ENCODE measurements around the gene ZNF74. TPM values are rescaled to one million over a fixed set of nuclear protein-coding genes. Genes with fewer than 3 reads are reported as not detected.
"Not testable (repeated sequence)": the region's sequence is repeated elsewhere in the genome, so short reads cannot be mapped to it uniquely, and the experiment has no call there.

Gene ZNF74
- total RNA-seq, 4 donors from 2014 or later, result 8.2 to 32.0 (median 10.8) TPM

GRCh38 chr22:20446383-20446970, 52.5 kb downstream of the ZNF74 start:
- no peak for DNase-seq
- H3K36me3 ChIP-seq, result no peaks in the 10 kb centered on the region
- intact Hi-C loops (cut with DNase I; ENCODE audit: low total_unique reads), result no loop called here

GRCh38 chr22:20448630-20449029, 54.7 kb downstream of the ZNF74 start:
- no peak overlapping the region for H3K4me3 ChIP-seq
- intact Hi-C loops (cut with DNase I; ENCODE audit: low total_unique reads), result no loop called here
- no peak for TF ChIP-seq POLR2A (IDR thresholded peaks at IDR 0.05)
- no peaks in the 10 kb centered on the region for H3K36me3 ChIP-seq
- H3K27ac ChIP-seq, result no peak overlapping the region
- no peak for DNase-seq
- no peaks in the 10 kb centered on the region for H3K27me3 ChIP-seq
- no peaks in the 10 kb centered on the region for H3K9me3 ChIP-seq
- H3K4me1 ChIP-seq, result no peaks in the 10 kb centered on the region

More at GRCh38 chr22:20446383-20446970, 52.5 kb downstream of the ZNF74 start:
- no peak overlapping the region for H3K4me3 ChIP-seq
- no peaks in the 10 kb centered on the region for H3K27me3 ChIP-seq
- H3K27ac ChIP-seq, result no peak overlapping the region
- no peaks in the 10 kb centered on the region for H3K4me1 ChIP-seq
- TF ChIP-seq POLR2A (IDR thresholded peaks at IDR 0.05) (no peak), CTCF (IDR thresholded peaks at IDR 0.05) (no peak)
- no peaks in the 10 kb centered on the region for H3K9me3 ChIP-seq

- no peak for DNase-seq
- Histone ChIP-seq H3K27ac (no peak overlapping the region), H3K4me1 (no peaks in the 10 kb centered on the region), H3K9me3 (no peaks in the 10 kb centered on the region), H3K27me3 (no peaks in the 10 kb centered on the region), H3K4me3 (no peak overlapping the region), H3K36me3 (no peaks in the 10 kb centered on the region)
- intact Hi-C loops (cut with DNase I; ENCODE audit: low total_unique reads), result no loop called here
- TF ChIP-seq POLR2A (IDR thresholded peaks at IDR 0.05) (no peak), CTCF (IDR thresholded peaks at IDR 0.05) (no peak)
Measured at GRCh38 chr22:20449819-20450550, 56.0 kb downstream of the ZNF74 start.

- H3K9me3 ChIP-seq, result no peaks in the 10 kb centered on the region
- no peaks in the 10 kb centered on the region for H3K27me3 ChIP-seq
- H3K4me1 ChIP-seq, result no peaks in the 10 kb centered on the region
- no peaks in the 10 kb centered on the region for H3K36me3 ChIP-seq
- no peak overlapping the region for H3K4me3 ChIP-seq
- no peak overlapping the region for H3K27ac ChIP-seq
- TF ChIP-seq CTCF (IDR thresholded peaks at IDR 0.05), result no peak
- no peak for TF ChIP-seq POLR2A (IDR thresholded peaks at IDR 0.05)
- no peak for DNase-seq
- intact Hi-C loops (cut with DNase I; ENCODE audit: low total_unique reads), result no loop called here
Measured at GRCh38 chr22:20450551-20450906, 56.6 kb downstream of the ZNF74 start.

GRCh38 chr22:20451129-20451778, 57.3 kb downstream of the ZNF74 start:
- H3K9me3 ChIP-seq; H3K36me3 ChIP-seq; H3K27me3 ChIP-seq; intact Hi-C loops (cut with DNase I; ENCODE audit: low total_unique reads); H3K27ac ChIP-seq; DNase-seq; H3K4me1 ChIP-seq; H3K4me3 ChIP-seq: not testable (repeated sequence)

- Histone ChIP-seq H3K9me3 (no peaks in the 10 kb centered on the region), H3K4me1 (no peaks in the 10 kb centered on the region), H3K27me3 (no peaks in the 10 kb centered on the region), H3K27ac (no peak overlapping the region), H3K4me3 (no peak overlapping the region), H3K36me3 (no peaks in the 10 kb centered on the region)
- TF ChIP-seq CTCF (IDR thresholded peaks at IDR 0.05) (no peak), POLR2A (IDR thresholded peaks at IDR 0.05) (no peak)
- intact Hi-C loops (cut with DNase I; ENCODE audit: low total_unique reads), result no loop called here
- DNase-seq, result no peak
Measured at GRCh38 chr22:20451920-20452319, 58.0 kb downstream of the ZNF74 start.
